Measurements from ENCODE around the gene ABCC1.

Gene ABCC1

DNA sequence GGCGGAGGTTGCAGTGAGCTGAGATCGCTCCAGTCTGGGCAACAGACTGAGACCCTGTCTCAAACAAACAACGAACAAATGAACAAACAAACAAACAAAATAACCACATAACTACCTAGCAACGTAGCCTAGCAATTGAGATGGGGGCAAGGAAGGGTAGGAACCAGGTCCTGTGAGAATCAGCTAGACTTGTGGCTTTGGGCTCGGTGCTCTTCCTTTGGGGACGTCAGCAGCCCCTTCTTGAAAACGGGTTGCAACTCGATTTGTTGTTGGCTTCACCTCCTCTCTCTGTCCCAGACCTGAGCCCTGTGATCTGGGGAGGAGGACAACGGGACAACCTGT lies 72.2 kb downstream of the ABCC1 start:
- DNase-seq: no peak

DNA sequence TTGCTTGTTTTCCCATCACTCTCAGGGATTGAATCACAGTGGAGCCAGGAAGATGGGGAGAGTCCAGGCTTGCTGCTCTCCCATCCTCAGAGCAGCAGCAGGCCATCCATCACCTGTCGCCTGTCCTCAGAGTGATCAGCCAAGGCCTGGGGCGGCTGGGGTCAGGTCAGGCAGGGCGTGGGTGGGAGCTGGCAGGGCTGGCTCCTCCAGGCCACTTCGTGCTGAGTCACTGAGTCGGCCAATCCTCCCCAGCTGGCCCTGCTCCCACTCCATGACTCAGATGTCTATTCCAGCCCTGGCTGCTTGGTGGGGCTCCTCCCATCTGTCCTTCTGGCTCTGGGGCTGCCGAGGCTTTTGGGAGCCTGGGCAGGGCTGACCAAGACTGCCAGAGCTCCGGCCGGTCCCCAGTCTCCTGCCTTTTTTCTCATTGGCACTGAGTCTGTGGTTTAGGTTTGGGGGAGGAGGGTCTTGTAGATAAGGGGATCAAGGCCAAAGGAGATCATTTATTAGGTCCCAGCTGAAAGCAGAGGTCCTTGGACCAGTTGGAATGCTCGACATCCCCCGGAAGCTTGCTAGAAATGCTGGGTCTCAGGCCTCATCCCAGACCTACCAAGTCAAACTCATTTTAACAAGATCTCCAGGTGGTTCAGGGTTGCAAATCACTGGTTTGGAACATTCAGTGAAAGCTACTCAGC lies 72.7 kb downstream of the ABCC1 start:
- DNase-seq: no peak

- no peak for DNase-seq
Observed at GRCh38 chr16:16022683-16023064, 73.3 kb downstream of the ABCC1 start.

GRCh38 chr16:16025214-16025968 lies 76.0 kb downstream of the ABCC1 start:
- no peak for DNase-seq

DNA sequence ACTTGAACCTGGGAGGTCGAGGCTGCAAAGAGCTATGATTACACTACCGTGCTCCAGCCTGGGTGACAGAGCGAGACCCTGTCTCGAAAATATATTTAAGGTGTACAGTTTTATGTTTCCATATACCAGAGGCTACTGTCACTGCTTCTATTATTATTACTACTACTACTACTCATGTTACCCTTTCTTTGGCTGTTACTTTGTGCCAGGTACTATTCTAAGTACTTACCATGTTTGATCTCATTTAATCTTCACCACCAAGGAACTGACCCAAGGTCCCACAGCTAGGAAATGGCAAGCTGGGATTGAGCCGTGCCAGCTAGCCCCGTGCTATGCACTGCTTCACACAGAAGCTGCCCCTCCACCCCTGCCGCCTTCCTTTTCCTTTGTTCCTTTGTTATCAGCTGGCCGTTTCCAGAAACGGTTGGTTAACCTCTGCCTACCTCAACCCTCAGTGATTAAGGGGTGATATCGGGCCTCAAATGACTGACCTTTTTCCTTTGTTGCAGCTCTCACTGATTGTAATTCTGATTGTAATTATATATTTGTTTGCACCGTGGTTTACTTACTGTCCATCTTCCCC lies 78.4 kb downstream of the ABCC1 start:
- no peak for DNase-seq

- no peak for DNase-seq
Observed at GRCh38 chr16:16028311-16028999, 79.0 kb downstream of the ABCC1 start.

- DNase-seq: no peak
Observed at GRCh38 chr16:16029431-16030011, 80.1 kb downstream of the ABCC1 start.

DNA sequence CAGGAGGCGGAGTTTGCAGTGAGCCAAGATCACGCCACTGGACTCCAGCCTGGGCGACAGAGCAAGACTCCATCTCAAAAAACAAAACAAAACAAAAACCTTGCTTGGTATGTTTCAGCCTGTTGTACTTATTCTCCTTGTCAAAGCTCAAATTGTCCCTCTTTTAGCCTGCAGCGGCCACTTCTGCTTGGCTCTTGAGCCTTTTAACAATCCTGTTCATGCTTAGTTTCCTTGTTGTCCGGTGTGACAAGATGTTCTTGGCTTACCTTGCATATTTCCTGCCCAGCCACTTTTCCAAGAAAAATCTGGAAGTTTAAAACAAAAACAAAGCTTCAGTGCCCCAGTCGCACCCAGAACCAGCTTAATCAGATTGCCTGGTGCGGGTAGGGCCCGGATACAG lies 81.0 kb downstream of the ABCC1 start:
- DNase-seq: no peak

GRCh38 chr16:16031401-16031800 lies 82.0 kb downstream of the ABCC1 start:
- DNase-seq: no peak

- no peak for DNase-seq
Observed at GRCh38 chr16:16032271-16032979, 83.0 kb downstream of the ABCC1 start.

GRCh38 chr16:16033208-16033717 lies 83.8 kb downstream of the ABCC1 start:
- DNase-seq: no peak

DNA sequence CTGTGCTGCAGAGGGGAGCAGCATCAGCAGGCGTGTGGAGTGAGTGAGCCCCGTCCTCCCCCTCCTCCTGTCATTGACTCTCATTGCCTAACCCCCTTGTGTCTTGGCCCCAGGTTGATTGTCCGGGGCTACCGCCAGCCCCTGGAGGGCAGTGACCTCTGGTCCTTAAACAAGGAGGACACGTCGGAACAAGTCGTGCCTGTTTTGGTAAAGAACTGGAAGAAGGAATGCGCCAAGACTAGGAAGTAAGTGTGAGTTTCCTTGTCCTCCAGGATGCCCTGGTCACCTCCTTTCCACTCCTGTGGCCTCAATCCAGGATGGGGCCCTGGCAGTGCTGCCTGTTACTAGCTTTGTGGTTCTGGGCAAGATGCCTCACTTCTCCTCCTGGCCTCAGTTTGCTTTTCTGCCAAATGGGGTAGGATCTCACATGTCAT lies 87.0 kb downstream of the ABCC1 start:
- no peak for DNase-seq

DNA sequence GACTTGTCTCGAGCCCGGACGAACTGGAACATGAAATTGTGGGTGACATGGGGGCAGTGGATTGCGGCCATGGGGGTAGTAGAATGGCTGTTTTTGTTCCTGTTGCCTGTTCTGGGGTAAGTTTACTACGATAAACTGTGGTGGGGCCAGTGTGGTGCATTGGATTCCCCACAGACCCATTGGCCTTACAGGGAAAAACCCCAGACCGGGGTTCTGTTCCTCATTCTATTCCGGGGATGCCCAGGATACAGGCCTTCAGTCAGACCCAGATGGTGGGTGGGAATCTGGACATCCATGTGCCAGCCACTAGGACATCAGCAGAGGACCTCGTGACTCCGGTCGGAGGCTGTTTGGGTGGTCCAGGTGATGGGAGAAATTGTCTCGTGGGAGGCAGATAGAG lies 88.1 kb downstream of the ABCC1 start:
- no peak for DNase-seq

DNA sequence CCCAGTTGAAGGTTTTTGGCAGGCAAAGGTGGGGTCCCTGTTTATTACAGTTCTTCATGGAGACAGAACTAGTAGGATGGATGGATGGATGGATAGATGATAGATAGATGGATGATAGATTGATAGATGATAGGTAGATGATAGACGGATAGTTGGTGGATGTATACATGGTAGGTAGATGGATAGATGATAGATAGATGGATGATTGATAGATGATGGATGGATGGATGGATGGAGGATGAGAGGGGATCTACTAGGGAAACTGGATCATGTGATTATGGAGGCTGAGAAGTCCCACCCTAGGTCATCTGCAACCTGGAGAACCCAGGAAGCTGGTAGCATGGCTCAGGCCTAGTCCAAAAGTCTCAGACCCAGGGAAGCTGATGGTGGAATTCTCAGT lies 88.6 kb downstream of the ABCC1 start:
- DNase-seq: no peak

DNA sequence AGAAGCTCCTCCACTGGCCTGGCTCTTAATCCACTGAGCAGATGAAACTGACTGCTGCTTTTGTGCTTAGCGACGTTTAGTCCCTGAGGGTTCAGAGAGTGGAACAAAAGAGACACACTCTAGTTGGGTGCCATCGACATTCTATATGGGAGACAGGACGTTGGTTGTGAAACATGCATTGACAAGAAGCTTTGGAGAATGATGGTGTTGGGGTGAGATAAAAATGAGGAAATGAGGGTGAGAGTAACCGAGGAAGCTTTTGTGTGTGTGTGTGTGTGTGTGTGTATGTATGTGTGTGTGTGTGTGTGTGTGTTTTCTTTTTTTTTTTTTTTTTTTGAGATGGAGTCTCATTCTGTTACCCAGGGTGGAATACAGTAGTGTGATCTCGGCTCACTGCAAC lies 89.5 kb downstream of the ABCC1 start:
- no peak for DNase-seq

DNA sequence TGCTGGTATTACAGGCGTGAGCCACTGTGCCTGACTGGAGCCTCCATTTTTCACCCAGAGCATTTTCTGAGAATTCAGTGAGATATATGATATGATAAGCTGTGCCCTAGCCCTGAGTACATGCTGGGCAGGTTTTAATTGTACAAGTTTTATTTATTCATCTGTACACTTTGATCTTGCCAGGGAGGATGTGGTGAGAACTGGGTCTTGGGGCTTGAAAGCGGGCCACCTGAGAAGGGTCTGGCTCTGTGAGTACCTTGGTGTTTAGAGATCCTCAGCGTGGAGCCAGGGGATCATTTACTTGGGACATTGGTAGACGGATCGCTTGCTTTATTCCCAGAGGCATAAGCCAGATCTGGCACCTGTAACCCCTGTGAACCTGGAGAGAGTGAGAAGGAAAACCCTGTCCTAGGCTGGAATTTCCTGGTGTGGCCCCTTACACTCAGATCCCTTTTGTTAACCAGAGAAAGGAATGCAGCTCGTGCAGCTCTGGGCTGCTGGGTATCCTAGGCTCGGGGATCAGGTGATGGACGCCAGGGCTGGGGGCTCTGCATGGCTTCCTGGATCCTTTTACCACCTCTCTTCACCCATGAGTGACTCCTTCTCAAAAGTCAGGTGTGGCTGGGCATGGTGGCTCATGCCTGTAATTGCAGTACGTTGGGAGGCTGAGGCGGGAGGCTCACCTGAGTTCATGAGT lies 91.9 kb downstream of the ABCC1 start:
- DNase-seq: no peak

DNA sequence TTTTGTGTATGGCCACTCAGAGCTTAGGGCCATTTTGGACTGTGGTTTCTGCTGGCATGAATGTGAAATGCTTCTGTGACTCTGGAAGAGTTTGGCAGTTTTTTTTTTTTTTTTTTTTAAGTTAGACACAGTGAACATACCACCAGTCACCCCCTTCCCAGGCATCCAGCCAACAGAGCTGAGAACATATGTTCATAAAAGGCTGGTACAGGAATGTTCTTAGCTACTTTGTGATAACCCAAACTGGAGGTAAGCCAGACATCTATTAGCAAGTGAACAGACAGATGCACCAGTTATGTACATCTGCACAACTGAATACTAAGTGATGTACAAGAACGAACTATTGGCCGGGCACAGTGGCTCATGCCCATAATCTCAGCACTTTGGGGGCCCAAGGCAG lies 92.7 kb downstream of the ABCC1 start:
- DNase-seq: no peak

DNA sequence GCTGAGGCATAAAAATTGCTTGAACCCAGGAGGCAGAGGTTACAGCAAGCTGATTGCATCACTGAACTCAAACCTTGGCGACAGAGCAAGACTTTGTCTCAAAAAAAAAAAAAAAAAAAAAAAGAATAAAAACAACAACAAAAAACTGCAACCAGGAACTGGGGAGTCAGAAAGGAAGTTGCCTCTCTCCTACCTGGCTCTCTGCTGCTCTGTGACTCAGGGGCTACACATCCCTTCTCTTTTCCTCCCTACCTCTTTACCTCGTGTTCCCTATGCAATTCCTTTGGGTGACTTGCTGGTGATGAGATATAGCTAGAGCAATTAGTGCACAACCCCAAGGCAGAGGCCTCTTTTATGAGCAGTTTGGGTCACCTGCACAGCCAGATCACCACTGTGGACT lies 95.9 kb downstream of the ABCC1 start:
- DNase-seq: no peak

GRCh38 chr16:16045879-16046278 lies 96.5 kb downstream of the ABCC1 start:
- no peak for DNase-seq

DNA sequence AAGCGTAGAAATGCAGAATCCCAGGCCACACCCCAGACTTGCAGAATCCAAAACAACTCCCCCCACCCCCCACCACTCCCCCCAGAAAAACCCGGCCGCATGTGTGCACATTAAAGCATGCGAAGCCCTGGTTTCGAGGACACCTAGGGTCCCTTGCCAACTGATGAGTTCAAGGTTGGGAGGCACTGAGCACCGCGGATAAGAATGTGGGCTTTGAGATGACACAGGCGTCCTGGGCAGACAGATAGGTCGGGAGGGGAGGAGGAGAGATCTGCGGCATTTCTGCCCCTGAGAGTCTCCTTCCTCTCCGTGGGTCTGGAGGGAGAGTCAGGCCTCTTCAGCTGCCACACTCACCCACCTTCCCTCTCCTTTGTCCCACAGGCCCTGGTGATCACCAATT lies 98.3 kb downstream of the ABCC1 start:
- no peak for DNase-seq

DNA sequence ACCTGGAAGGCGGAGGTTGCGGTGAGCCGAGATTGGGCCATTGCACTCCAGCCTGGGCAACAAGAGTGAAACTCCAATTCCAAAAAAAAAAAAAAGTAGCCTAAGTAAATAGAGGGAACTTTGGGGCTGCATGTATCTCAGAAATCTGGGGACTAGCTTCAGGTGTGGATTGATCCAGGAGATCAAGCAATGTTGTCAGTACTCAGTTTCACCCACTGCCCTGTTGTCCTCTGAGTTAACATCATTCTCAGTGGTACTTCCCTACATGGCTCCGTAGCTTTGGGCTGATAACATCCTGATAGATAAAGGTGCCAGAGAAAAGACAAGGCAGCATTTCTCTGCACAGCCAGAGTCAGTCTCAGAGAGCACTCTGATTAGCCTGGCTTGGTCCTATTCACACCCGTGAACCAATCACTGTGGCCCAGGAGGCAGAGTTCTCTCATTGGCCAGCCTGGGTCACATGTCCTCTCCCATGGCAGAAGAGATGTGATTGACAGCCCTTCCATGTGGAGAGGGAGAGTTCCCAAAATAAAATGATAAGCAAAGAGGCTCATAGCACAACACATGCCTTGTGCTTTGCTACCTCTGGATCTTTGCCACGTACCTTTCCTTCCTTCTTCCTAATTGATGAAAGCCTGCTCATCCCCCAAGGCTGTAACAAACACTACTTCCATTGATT lies 99.6 kb downstream of the ABCC1 start:
- DNase-seq: no peak
